HG03064 (cell line): Measurements from ENCODE around the gene NECTIN4.
A peak's percentile ranks its signal among the peaks of the same experiment; 100 is the strongest.
"Not testable (repeated sequence)": the region's sequence is repeated elsewhere in the genome, so short reads cannot be mapped to it uniquely, and the experiment has no call there.

Source experiments
- ATAC-seq: cut with Tn5 transposase; IDR thresholded peaks from one replicate; pipeline ENCODE4 v1.9.1; 2021; ENCODE audit warnings: low read depth; ENCODE audit not compliant: unreplicated experiment

NECTIN4 gene

DNA sequence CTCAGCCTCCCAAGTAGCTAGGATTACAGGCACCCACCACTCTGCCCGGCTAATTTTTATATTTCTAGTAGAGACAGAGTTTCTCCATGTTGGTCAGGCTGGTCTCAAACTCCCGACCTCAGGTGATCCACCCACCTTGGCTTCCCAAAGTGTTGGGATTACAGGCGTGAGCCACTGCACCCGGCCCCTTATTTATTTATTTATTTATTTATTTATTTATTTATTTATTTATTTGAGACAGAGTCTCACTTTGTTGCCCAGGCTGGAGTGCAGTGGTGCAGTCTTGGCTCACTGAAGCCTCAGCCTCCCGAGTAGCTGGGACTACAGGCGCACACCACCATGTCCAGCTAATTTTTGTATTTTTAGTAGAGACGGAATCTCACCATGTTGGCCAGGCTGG is 23.7 kb downstream of the NECTIN4 start:
- ATAC-seq = not testable (repeated sequence)

DNA sequence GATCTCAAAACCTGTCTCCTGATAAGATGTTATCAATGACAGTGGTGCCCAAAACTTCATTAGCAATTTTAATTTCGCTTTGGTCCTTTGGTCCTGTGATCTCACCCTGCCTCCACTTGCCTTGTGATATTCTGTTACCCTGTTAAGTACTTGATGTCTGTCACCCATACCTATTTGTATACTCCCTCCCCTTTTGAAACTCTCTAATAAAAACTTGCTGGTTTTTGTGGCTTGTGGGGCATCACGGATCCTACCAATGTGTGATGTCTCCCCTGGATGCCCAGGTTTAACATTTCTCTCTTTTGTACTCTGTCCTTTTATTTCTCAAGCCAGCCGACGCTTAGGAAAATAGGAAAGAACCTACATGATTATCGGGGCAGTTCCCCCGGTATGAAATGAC is 25.4 kb downstream of the NECTIN4 start:
- not testable (repeated sequence) for ATAC-seq

DNA sequence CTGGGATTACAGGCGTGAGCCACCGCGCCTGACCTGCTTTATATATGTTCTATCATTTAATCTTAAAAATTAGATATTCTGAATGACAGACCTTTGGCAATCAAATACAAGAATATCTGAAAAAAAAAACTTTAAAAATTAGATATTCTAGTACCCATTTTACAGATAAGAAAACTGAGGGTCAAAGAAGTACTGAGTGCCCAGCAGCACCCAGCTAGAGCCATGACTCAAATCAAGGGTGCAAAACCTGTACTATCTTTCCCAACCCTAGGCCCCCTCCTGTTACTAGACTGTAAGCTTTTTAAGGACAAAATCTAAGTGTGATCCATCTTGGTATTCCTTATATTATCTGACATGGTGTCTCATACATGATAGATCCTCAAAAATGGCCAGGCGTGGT is 27.9 kb downstream of the NECTIN4 start:
- ATAC-seq = no peak

DNA sequence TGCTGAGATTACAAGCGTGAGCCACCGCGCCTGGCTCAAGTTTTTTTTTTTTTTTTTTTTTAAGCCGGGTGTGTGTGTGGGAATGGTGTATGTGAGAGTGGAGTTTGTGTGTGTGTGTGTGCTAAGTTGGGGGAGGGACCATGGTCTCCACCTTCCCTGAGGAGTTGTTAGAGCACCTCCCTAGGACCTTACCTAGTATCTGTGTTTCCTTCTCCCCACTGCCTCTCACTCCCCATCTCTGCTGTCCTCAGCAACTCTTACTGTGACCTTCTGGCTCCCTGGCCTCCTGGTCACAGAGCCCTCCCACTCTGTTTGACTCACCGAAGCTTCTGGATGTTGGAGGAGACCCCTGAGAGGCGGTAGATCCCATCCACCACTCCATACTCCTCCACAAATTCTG is 30.1 kb downstream of the NECTIN4 start:
- ATAC-seq = no peak

DNA sequence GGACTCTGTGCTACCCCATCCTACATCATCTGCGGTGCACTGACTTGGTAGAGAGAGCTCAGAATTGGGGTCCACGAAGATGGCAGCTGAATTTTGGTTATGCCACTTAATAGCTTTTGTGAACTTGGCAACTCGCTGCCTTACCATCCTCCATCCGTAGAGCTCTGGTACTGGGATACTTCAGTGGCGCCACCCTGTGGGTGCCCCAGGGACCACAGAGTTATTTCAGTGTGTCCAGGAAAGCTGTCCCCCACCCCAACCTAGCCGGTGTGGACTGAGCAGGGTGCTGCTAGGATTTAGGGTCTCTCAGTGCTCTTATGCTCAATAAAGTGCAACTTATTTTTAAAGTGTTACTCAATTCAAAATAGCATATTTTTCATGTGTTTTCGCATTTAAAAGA is 34.6 kb downstream of the NECTIN4 start:
- ATAC-seq = no peak

DNA sequence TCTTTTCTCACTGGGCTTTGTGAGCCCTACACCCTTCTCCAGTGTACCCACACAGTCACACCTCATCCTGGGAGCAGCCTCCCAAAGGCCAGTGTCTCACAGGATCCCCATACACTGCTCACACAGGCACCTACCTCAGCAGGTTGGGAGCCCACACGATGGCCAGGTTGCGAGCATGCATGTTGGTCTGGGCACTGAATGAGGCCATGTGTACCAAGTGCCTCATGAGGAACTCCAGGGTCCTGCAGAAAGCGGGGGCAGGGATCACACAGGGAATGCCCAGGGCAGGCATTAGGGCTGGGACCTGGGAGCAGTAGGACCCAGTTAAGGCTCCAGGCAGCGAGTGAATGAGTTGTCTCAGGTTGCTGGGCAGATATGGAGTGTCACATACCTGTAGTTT is 35.1 kb downstream of the NECTIN4 start:
- no peak for ATAC-seq

DNA sequence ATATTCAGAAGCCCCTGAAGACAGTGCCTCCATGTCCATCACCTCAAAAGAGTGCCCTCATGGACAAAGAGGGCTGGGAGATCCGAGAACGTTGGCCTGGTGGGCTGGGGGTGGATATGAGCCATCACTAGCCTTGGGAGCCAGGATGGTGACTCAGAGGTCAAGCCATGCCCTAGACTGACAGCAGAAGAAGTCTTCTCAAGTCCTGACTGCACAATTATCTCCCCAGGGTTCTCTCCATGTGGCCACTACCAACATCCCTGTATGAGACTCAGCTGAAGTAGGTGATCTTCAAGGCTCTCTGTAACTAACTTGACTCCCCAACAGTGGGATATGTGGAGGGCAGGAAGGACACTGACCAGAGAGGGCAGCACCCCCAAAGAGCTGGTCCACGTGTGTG is 36.5 kb downstream of the NECTIN4 start:
- ATAC-seq = no peak

DNA sequence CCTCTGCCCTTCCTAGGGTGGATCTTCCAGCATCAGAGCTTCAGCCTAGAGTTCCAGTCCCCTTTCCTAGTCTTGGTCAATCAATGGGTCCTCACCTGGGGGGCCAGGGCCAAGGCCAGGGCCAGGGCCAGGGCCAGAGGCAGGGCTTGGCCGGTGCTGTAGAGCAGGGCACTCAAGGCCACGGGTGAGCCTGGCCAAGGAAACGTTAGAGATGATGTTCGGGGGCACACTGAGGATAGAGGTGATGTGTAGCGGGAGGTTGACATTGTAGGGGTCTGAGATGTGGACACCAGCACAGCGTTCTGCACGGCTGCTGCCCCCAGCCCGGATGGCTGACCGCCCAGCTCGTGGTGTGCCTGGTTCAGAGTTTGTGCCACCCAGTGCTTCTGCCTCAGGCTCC is 38.1 kb downstream of the NECTIN4 start:
- ATAC-seq = no peak

DNA sequence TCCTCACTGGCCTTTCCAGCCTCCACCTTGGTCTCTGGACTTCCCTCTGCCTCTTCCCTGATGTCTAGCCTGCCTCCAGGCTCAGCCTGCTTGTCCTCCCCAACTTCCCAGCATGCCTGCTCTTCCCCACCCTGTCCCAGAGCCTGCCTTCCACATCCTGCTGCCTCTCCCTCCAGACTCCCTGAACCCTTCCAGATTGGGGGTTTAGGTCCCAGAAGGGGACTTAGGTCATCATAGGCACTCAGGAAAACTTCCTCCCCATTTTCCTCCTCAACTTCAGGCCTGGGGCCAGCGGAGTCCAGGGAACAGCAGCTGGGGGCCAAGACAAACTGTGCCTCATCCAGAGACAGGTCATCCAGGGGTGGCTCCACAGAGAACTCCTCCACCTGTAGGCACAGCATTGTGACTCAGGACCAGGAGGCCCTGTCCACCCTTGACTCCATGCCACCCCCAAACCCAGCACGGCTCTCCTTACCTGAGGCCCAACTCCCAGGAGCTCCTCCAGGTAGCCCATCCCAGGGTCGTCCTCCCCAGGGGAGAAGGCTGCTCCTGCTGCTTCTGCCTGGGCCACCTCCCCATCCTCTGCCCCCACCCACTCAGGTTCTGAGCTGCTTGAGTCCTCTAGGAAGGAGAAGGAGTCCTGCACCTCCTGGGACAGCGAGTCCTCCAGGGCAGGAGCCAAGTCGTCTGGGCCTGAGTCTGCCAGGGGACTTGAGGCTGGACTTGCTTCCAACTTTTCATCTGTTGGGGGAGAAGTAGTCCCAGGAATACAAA is 40.2 kb downstream of the NECTIN4 start:
- no peak for ATAC-seq

DNA sequence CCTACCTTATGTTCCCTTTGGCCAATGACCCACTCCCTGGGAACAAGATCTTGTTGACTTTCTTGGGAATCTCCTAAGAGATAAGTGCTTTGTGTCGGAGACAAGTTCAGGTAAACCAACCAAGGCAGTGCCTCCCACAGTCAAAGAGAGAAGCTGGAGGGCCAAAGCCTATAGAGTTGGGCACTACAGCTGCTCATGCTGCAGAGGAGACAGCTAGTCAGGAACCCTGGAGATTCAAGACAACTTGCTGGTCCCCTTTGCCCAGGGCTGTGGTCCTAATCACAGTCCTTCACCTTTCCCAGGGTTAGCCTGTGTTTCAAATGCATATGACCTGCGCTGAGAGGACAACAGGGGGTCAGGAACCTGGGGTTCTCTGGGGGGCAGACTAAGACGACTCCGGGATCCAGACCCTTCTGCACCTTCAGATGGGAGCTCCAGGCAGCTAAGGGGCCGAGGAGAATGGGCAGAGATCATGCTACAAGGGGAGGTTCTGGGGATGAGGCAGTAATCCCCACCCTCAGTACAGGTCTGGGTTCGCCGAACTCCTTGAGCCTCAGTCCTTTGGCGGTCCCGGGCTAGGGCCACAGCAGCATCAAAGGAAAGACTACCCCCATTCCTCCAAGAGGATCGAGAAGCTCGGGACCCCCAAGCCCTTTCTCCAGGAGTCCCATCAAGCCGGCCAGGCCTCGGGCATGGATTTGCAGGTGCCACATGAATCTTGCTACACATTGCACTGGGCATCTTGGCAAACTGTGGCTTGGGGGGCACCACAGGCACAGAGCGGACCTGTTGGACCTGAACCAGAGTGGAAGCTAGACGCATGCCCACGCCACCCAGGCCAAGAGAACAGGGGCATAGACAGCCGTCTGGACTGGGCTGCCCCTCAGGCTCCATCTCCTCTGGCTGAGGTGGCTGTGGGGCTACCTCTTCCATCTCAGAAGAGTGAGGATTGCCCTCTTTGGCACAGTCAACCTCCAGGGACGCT is 41.6 kb downstream of the NECTIN4 start:
- no peak for ATAC-seq

DNA sequence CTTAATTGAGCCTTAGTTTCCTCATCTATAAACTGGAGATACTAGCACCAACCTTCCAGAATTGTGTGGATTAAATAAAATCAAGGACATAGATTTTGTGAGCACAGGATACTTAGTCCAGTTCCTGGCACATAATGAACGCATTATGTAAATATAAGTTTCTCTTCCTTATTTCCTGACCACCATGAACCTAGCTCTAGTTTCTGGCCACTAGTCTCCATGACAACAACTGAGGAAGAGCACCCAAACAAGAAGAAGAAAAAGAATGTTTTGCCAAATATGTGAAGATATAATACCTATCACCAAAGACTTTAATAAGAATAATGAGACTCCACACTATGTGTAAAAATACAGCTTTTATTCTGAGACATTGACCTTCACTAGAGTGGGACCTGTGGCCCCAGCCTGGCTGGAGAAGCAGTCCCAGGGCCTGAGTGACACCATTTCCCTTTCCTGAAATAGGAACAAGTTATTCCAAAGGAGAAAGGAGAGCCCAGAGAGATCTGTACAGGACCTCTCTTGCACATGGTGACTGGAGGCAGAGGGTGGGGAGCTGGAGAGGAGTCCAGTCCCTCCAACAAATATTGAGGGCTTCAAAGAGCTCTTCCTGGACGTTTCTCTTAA is 42.6 kb downstream of the NECTIN4 start:
- ATAC-seq = peak; percentile 40

DNA sequence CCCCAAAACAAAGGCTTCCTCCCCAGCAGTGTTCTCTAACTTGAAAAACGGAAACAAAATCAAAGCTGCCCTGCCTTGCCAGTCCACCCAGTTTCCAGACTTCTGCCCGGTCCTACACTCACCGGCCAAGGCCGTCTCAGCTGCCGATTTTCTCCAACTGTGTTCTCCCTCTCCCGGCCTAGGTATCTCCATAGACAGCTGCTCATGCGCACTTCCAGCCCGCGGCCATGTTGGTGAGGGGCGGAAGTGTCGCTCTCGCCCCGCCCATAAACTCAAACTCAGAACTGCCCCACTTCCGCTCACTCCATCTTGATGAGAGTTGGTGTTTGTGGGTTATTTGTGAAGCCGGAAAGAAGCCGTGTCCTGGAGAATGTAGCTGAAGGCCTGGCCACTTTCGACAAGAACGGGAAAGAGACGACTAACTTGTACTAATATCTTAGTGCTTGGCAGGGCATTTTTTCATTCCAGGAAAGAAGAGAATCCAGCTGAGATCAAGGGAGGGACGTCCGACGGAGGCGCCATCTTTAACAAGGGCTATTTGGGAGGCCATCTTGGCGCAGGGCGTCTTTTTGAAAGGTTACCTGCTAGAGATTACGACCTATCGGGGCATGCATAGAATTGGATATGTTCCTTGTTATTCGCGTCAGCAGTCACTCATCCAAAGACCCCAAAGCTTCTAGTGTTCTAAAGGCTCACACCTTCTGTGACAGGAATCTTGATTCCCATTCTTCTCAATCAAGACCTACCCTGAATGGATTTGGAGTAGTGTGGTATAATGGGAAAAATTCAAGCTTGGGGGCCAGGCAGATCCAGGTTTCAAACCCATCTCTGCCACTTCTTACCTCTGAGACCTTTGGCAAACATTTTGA is 43.4 kb downstream of the NECTIN4 start, which contains the start of gene USF1:
TSS of gene USF1 (minus strand) at position 242 of the 869 bp plus-strand sequence. CDS start 2,702 bp downstream, outside the sequence.
- peak; percentile 53 for ATAC-seq

DNA sequence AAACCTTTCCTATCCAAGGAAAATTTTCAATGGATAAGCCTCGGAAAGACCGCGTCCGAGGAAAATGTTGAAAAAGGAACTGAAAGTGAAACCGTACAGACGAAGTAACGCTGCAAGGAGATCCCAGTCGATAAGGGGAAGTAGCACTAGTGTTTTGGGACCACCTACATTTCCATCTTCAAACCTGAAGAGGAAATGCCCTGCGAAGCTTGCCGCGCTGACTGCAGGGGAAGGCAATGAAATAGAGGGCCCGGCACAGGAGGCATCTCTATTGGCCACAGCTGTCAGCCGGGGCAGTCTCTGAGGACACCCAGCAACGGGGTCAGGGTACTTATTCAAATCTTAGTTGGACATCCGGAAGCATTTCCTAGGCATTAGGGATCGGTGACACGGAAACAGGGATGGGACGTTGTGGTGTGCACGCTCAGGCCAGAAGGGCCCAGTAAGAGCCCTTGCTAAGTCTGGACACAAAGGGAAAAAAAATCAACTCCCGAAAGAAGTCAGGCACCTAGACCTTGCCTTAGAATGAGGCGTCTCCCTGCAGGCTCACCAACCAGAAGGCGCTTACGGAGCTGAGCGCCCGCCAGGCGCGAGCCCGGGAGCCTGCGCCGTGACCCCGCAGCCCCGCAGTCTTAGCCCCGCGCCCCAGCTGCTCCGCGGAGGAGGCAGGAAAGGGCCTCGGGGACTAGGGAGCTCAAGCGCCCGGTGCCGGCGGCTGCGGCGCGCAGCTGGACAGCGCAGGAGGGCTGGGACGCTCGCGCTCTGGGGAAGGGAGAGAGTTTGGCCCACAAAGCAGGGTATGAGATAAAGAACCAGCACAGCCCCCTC is 44.2 kb downstream of the NECTIN4 start:
- ATAC-seq = no peak

DNA sequence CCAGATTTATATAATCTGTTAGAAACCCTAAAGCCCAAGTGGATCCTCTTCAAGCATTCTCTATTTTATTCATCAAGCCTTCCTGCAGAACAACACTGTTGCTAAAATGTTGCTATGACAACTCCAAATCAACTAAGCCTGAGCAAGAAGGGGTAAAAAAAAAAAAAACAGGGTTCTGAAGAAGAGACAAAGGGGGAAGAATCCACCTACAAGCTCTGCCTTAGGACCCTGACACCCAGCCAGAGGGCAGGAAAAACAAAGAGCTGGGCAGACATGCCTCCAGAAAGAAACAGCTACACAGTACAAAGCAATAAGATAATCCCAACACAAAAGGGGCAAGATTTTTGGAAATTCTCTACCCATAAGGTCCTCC is 44.8 kb downstream of the NECTIN4 start:
- no peak for ATAC-seq

DNA sequence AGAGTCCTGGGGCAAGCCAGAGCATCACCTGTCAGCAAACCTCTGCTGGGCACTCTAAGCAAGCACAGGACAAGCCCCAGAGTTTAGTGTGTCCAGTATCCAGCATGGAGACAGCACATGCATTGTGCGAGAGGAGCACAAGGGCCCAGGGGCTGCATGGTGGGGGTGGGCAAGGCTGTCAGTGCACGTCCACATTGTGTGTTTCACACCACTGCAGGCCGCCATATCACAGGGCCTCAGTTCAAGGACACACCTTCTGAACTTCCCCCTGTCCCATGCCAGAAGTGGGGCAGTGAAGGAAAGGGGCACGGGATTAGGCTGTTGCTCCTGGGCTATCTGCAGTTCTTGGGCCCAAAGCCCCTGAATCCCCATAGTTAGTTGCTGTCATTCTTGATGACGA is 49.8 kb downstream of the NECTIN4 start:
- ATAC-seq = no peak

DNA sequence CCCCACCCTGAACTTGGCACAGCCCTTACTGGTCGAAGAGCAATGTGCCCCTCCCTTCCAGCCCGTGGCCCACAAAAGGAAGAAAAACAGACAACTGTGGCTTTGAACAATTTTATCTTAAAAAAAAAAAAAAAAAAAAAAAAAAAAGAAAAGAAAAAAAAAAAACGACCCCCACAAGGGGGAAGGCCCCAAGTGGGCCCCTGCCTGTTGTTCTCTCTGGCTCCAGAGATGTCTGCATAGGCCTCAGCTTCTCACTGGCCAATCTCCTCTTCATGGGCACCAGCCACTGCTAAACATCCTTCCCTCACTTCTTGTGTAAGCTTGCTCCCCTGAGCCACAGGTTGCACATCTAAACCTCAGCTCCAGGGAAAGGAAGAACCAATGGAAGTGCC is 50.2 kb downstream of the NECTIN4 start:
- no peak for ATAC-seq

DNA sequence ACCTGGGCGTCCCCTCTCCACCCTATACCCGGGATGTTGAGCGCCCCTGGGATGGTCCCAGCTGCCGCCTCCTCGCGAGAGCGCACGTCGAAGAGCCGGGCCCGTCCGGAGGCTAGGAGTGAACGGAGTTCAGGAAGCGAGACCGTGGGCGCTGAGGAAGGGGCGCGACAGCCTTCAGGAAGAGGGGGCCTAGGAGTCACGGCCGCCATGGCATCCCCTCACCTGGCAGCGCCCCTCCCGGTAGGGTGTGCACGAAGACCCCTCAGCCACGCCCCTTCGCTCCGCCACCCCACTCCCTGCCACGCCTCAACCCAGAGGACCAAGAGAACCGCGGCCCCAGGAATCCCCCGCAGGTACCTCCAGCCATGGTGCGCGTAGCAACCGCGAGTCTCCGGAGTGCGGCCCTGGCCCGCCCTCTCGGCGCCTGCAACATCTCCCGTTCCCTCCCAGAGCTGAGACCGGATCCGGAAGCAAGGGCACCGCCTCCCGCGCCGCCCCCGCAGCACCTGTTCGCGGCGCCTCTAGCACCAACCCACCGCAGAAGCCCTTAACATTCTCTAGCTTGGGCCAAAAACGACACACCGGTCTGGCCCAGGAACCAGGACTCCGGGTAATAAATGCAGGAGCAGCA is 50.7 kb downstream of the NECTIN4 start, which contains the start of gene TSTD1:
TSS of gene TSTD1 (minus strand) at position 442 of the 631 bp plus-strand sequence. CDS start at position 367, 75 bp downstream.
- ATAC-seq = peak; percentile 85

DNA sequence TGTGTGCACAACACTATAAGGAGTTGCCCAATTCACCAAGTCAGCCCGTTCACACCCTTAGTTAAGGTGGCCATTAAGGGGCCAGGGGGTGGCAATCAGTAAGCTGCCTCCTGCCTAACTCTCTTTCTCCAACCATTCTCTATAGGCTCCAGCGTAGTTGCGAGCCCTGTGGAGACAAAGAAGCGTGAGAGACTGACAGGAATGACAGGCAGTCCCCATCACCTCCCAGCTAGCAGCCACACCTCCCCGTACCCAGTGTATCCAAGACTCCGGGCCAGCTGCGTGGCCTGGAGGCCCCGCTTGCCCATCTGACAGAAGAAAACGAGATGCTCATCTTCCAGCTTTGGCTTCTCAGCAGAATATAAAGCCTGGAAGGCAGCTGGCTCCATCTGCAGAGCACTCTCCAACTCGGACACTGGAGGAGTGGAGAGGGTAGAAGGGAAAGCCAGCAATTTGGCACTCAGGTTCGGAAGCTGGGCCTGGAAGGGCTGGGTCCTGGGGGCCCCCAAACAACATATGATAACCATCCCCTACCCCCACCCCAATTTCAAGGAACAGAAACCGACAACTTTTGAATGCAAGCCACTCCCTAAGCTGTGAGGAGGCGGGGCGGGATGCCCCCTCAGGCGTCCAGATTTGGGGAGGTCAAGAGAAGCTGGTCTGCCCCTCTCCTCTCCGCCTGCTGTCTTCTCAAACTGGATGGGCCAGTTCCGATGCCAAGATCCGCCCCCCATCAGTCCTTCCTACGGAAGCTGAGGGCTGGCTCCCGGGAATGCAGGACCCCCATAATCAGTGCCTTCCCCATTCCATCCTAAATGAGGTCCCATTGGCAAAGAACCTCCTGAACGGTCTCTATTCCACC is 51.5 kb downstream of the NECTIN4 start:
- ATAC-seq = no peak
